ENCODE measurements around the gene TTC33.

DNA sequence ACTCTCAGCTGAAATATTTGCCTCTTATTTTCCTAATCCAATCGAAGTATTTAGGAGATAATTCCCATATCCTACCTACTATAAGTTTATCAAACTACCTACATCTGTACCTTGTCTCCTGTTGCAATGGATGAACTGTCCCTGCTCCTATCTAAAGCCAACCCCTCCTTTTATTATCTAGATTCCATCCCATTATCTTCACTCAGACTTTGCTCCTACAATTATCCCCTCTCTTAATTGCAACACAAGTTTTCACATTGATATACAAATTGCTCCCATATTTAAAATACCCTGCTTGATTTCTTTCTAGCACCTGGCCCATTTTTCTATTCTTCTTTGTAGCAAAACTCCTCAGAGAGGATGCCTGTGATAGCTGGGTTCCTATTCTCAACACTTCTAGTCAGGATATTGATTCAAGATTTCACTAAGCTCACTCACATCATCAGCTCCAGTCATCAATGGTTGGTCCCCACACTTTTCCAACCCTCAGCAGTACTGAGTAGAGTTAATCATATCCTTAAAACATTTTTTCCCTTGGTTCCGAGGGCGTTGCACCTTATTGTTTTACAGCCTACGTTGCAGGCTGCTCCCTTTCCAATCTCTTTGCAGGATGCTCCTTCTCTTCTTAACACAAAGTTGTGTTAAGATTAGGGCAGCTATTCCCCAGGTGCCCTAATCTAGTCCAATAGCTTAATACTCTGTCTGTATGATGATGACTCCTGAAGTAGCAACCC lies 253.9 kb downstream of the TTC33 start:
- TF ChIP-seq, protein P1, sequence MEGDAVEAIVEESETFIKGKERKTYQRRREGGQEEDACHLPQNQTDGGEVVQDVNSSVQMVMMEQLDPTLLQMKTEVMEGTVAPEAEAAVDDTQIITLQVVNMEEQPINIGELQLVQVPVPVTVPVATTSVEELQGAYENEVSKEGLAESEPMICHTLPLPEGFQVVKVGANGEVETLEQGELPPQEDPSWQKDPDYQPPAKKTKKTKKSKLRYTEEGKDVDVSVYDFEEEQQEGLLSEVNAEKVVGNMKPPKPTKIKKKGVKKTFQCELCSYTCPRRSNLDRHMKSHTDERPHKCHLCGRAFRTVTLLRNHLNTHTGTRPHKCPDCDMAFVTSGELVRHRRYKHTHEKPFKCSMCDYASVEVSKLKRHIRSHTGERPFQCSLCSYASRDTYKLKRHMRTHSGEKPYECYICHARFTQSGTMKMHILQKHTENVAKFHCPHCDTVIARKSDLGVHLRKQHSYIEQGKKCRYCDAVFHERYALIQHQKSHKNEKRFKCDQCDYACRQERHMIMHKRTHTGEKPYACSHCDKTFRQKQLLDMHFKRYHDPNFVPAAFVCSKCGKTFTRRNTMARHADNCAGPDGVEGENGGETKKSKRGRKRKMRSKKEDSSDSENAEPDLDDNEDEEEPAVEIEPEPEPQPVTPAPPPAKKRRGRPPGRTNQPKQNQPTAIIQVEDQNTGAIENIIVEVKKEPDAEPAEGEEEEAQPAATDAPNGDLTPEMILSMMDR (IDR thresholded peaks at IDR 0.05; ENCODE audit: insufficient read depth, low read length, poor library complexity, severe bottlenecking) = no peak
- no peak for TF ChIP-seq EZH2phosphoT487 (conservative IDR thresholded peaks at IDR 0.05; ENCODE audit: low read length)

Data from SU-DHL-6 (cell line).